ENCODE results near the gene GFRA3.
"Not testable (repeated sequence)": the region's sequence is repeated elsewhere in the genome, so short reads cannot be mapped to it uniquely, and the experiment has no call there.

The GFRA3 gene

DNA sequence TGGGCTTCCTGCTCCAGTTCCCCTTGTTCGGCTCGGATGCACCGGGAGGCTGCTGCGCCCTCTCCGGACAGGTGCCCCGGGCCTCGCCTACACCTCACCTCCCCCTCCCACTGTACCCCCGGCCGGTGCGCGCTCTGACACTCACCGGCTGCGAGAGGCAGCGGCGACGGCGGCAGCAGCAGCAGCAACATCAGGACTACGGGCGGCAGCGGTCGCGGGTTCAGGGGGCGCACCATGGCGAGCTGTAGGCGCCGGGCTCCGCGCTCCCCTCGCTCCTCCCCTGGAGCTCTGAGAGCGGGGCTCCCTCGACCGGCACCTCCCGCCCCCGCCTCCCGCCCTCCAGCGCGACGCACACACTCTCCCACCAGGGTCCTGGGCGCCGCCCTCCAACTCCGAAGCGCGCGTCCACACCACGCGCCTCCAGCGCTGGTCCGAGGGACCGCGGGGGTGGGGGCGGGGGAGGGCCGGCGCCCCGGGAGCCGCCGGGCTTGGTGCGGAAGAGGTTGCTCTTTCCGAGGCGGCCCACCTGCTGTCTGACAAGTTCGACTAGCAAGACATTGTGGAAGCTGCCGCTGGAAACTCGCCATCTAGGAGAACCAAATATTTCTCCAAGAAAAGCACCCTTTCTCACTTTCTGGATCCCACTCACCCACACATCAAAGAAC, at the start of gene GFRA3:
TSS of gene GFRA3 (minus strand) at position 433 of the 665 bp plus-strand sequence. CDS start at position 236, 197 bp downstream.
- DNase-seq (ENCODE audit: low read depth in 2 of 2) = no peak

DNA sequence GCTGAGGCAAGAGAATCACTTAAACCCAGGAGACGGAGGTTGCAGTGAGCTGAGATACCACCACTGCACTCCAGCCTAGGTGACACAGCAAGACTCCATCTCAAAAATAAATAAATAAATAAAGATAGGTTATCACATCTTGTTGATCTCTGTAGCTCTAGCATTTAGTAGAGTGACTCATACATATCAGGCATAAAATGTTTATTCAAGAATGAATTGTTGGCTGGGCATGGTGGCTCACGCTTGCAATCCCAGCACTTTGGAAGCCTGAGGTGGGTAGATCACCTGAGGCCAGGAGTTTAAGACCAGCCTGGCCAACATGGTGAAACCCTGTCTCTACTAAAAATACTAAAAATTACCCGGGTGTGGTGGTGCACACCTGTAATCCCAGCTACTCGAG, 43.8 kb upstream of the GFRA3 start:
- not testable (repeated sequence) for DNase-seq (ENCODE audit: low read depth in 2 of 2)

DNA sequence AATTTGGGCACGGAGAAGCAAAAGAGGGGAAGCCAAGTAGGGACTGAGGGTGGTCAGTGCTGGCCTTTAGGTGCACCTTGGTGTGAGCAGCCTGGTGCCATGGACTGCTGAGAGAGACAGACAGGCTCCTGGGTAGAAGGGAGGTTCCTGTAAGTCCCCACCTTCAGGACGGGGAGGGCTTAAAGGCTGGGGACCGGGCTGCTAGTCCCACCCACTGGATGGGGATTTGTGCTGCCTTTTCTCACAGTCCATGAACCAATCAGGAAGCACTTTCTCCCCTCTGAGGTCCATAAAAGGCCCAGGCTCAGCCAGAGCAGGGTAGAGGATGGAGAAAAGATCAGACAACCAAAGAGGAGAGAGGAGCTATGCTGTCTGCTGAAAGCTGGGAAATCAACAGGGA, 41.9 kb upstream of the GFRA3 start:
- DNase-seq (ENCODE audit: low read depth in 2 of 2) = no peak

GRCh38 chr5:138315751-138316278, 41.4 kb upstream of the GFRA3 start:
- DNase-seq (ENCODE audit: low read depth in 2 of 2) = no peak

DNA sequence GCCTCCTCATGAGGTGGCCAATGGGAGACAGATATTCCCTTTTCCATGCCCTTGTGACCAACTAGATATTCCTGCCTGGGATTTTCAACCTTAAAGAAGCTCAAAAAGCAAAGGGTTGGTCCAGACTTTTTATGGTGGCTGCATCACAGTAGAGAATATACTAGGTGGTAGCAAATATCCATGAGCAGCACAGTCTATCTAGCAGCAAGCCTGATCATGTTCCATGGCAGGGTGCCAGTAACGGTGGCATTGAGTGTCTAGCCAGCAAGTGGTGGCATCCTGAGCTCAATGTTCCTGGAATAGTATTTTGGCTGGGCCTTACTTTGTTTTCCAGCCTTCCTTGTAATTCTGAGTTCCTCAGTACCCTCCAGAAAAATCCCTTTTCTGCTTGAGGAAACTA, 31.4 kb upstream of the GFRA3 start:
- DNase-seq (ENCODE audit: low read depth in 2 of 2) = no peak

DNA sequence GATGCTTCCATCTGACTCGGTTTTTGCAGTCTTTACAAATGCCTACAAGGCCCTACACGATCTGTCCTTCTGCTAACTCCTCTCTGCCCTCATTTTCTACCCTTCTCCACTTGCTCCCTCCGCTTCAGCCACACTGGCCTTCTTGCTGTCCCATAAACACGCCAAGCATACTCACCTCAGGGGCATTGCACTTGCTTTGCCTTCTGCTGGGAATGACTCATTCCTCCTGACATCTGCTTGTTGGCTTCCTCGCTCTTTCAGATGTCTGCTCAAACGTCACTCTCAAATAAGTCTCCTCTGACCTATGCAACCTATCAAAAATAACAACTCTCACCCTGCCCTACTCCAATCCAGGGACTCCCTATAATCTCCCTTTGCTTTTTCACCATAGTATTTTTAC, 29.0 kb upstream of the GFRA3 start:
- no peak for DNase-seq (ENCODE audit: low read depth in 2 of 2)

DNA sequence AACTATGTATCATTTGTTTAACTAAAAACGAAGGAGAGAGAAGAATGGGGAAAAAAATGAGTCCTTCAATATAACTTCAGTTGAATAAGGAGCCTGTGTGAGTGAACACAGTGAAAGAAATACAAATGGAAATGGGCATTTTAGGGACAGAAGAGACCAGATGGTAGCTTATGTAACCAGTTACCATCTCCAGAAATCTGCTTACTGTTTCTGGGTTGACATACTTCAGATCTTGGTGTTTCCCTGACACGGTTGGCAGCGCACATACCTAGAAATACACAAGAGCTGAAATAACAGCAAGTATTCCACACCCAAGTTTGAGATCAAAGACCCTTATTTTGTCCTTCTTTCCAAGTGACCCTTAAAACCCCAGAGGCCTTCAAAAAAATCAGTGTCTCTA, 14.9 kb upstream of the GFRA3 start:
- no peak for DNase-seq (ENCODE audit: low read depth in 2 of 2)

DNA sequence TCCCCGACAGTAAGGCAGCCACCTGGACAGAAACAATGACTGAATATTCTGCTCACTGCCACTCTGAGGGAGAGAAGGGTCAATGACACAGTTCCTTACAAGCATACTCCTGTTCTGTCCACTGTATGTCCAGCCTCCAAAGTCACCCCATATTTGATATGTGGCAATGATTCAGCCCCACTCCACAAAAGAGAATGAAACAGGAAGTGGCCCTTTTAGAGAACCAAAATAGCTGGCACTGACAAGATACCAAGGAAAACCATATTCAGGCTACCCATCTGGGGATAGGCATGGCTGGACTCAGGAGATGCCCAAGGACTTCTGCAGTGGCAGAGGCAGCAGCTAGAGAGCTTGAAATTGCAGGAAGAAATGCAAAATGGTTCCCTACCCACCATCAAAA, 12.8 kb upstream of the GFRA3 start:
- DNase-seq (ENCODE audit: low read depth in 2 of 2) = no peak

GRCh38 chr5:138282920-138283742, 8.7 kb upstream of the GFRA3 start:
- peak; percentile 3 to 7 for DNase-seq (ENCODE audit: low read depth in 2 of 2)

GRCh38 chr5:138280915-138281314, 6.5 kb upstream of the GFRA3 start:
- no peak for DNase-seq (ENCODE audit: low read depth in 2 of 2)

- no peak for DNase-seq (ENCODE audit: low read depth in 2 of 2)
These were observed 2.1 kb upstream of the GFRA3 start for GRCh38 chr5:138276402-138277054.

- DNase-seq (ENCODE audit: low read depth in 2 of 2) = no peak
These were observed 1.5 kb upstream of the GFRA3 start for GRCh38 chr5:138275895-138276294.

- DNase-seq (ENCODE audit: low read depth in 2 of 2) = no peak
These were observed 960 bp upstream of the GFRA3 start for GRCh38 chr5:138275379-138275782.

DNA sequence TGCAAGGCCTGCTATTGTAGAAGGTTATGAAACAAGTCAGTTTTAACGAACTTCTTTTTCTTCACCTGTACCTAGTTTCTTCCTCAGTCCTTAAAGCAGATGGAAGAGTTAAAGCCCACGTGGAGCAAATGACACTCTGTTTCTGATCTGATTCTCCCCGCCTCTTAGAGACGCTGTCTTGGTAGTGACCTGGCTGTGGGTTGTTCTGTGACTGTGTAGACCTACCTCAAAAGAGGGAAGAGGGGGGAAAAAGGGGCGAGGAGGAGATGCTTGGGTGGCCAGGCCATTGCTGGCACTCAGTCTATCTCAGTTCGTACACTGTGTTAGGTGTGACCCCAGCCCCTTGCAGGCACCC, 610 bp downstream of the GFRA3 start:
- DNase-seq (ENCODE audit: low read depth in 2 of 2) = no peak

GRCh38 chr5:138272681-138273080, 1.7 kb downstream of the GFRA3 start:
- DNase-seq (ENCODE audit: low read depth in 2 of 2) = no peak

DNA sequence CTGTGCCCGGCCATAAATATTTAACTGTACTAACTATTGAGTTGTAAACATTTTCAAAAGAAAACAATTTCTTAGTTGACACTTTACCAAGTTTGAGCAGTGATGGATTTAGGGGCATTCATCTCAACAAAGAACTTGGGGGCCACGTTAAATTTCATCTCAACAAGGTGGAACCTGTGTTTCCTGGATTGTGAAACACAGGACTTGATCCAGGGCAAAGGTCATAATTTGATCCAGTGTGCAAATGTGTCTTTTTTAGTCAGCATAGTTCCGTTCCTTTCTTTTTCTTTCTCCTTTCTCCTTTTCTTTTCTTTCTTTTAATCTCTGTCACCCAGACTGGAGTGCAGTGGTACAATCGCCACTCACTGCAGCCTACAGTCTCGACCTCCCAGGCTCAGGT, 3.1 kb downstream of the GFRA3 start:
- no peak for DNase-seq (ENCODE audit: low read depth in 2 of 2)

DNA sequence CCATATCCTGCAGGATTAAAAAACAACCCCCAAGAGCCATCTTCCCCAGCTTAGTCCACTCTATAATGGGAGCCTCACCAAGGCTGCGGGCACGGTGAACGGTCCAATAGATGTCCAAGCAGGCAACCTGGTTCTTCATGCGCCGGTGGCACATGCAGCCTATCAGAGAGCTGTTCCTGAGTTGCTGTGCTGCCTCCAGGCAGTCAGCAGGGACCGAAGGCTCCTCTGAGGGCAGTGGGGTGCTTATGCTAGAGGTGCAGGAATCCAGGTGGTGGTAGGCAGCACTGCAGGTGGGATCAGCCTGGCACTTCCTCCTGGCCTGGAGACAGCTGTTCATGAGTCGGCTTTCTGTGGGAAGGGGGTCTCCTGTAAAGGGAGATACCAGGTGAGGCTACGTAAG, 10.2 kb downstream of the GFRA3 start:
- DNase-seq (ENCODE audit: low read depth in 2 of 2) = no peak

DNA sequence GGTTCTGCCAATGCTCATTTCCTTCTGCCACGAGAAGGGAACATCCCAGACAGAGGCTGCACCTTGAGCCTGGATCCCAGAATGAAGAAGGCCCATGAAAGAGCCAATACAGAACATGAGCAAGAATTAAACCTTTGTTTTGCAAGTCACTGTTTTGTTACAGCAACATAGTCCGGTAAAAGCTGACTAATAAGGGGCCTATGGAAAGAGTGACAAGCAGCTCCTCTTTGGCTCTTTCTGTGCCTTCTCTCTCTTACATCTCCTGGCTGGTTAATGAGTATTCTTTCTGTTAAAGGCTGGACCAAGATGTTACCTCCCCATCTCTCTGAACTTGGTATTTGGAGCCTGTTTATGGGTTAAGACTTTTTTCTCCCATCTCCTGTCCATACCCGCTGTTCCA, 10.8 kb downstream of the GFRA3 start:
- DNase-seq (ENCODE audit: low read depth in 2 of 2) = no peak

DNA sequence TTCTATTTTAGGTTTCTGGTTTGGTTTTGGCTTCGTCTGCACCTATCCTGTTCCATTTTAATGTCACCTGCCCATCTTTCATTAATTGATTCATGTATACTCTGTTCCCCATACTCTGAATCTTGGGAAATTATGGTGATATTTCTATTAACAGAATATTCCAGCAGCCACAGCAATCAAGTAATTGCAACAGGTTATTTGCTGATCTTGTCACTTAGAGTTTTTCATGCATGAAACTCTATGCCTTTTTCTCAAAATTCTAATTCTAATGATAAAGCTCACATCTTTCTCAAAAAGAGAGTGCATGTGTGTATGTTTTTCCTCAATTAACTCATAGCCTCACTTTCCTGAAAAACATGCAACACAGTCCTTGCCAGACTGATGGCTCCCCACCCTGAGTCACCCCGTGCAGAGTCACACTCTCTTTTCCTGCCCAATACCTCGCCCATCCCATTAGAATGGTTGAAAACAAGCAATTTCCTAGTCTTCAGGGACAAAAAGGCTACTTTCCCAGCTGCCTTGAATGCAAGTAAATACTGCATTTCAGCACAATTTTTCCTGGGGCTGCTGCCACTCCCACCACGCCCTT, 15.6 kb downstream of the GFRA3 start:
- DNase-seq (ENCODE audit: low read depth in 2 of 2) = no peak

DNA sequence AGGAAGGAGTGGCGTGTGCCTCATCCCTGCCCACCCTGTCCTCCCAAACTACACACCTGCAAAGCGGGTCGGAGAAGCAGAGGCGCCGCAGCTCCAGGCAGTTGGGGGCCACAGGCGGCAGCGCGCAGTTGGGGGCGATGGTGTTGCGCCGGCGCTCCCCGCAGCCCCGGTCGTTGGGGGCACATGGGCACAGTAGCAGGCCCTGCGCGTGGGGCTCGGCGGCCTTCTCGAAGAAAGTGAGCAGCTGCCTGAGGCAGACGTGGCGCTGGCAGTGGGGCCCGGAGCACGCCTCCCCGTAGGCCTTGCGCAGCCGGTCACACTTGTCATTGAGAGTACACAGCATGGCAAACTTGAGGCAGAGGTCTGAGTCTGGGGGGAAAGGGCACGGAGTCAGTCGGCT, 16.8 kb downstream of the GFRA3 start:
- no peak for DNase-seq (ENCODE audit: low read depth in 2 of 2)

- DNase-seq (ENCODE audit: low read depth in 2 of 2) = no peak
These were observed 21.5 kb downstream of the GFRA3 start for GRCh38 chr5:138252944-138253343.

DNA sequence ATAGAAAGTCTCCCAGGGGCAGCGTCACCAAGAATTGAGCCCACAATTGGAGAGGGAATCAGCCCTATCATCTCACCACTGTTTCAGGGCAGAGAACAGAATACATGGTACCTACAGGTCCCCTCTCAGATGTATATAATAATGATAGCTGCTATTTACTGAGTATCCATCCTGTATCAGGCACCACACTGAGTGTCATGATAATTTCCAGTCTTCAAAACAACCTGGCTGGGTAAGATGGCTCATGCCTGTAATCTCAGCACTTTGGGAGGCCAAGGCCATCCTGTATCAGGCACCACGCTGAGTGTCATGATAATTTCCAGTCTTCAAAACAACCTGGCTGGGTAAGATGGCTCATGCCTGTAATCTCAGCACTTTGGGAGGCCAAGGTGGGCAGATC, 26.6 kb downstream of the GFRA3 start:
- not testable (repeated sequence) for DNase-seq (ENCODE audit: low read depth in 2 of 2)
